Epidermal melanocyte (primary cell): ENCODE data around the gene ABCA8.
A peak's percentile ranks its signal among the peaks of the same experiment; 100 is the strongest.
"Not testable (repeated sequence)": the region's sequence is repeated elsewhere in the genome, so short reads cannot be mapped to it uniquely, and the experiment has no call there.

Experiments used
- DNase-seq: peaks from one replicate; pipeline ENCODE4 v3.0.0; 2011; ENCODE audit warnings: low spot score; ENCODE audit not compliant: insufficient read length

The ABCA8 gene

DNA sequence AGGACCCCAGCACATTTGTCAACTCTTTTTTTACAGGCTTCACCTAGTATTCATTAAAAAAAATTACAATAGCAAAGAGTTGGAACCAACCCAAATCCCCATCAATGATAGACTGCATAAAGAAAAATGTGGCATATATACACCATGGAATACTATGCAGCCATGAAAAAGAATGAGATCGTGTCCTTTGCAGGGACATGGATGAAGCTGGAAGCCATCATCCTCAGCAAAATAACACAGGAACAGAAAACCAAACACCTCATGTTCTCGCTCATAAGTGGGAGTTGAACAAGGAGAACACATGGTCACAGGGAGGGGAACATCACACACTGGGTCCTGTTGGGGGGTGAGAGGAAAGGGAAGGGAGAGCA is 11.4 kb downstream of the ABCA8 start:
- DNase-seq: not testable (repeated sequence)

DNA sequence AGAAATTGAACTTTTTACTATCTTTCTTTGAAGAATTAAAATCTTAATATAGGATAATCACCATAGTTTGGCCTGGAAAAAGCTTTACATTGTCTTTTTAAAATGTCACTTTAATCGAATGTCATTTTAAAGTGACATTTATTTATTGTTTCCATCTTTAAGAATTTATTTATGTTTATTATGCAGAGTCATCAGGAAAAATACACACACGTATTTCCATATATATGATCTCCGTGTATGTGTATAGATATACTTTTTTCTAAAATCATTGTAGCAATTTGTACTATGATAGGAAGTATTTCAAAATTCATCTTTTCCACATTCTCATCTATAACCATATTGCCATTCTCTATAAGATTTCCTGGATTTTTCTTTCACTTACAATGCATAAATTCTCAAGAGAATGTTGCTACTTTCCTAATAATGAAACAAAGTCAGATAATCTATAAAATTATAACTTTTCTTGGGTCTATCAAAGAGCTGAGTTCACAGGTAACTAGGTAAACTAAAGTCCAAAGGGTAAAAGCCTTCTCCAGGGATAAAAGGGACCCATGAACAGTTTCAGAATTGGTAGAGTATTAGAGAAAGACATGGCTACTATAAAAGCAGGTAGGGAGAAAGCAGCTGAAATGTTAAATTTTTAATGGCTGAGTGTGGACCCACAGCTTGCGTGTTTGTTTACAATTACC is 11.9 kb downstream of the ABCA8 start:
- DNase-seq: no peak

DNA sequence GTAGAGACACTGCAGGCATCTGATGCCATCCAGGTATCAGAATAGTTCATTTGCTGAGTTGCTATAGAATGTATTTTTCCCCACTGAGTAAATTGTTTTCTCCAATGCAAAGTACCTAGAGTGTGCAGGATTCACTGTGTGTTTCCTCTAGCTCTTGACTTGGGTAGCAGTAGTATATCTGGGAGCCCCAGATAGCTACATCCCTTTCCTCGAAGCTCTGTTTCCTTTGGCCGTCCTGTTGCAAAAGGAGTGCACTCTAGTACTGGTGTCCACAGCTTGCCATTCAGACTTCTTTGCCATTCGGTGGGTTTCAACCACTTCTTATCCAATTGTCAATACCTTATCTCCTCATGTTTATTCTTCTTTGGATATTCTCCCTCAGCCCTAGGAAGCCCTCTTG is 12.8 kb downstream of the ABCA8 start:
- DNase-seq: no peak

DNA sequence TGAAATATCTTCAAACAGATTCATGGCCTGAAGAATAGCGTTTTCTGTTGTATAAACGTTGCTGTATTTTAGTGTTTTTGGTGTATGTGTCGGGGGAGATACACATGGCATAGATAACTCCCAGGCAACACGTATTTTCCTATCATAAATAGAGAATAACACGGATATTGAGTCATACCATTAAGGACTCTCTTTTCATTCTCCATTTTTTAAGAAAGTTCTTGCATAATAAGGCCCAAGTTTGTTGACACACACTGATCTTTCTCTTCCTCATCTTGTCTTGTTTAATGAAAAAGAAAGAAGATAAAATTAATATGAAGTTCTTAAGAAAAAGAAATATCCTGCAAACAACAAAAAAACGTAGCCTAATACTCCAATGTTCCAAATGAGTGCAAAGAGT is 13.4 kb downstream of the ABCA8 start:
- no peak for DNase-seq

DNA sequence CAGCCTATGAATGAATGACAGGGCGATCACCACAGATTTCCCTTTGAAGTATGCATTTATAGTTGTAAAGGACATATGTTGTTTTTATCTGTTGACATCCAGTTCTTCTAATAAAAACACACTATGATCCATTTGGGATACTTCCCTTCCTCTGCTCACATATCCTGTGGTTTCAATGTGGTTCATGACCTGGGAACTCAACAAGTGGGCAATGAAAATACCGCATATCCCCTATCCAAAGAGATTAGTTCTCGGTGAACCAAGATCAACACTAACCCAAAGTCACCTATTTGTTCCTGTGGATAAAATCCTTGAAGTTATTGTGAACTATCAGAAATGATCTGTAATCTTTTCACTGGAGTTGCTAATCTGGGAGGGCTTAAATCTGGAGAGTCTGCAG is 16.0 kb downstream of the ABCA8 start:
- no peak for DNase-seq

DNA sequence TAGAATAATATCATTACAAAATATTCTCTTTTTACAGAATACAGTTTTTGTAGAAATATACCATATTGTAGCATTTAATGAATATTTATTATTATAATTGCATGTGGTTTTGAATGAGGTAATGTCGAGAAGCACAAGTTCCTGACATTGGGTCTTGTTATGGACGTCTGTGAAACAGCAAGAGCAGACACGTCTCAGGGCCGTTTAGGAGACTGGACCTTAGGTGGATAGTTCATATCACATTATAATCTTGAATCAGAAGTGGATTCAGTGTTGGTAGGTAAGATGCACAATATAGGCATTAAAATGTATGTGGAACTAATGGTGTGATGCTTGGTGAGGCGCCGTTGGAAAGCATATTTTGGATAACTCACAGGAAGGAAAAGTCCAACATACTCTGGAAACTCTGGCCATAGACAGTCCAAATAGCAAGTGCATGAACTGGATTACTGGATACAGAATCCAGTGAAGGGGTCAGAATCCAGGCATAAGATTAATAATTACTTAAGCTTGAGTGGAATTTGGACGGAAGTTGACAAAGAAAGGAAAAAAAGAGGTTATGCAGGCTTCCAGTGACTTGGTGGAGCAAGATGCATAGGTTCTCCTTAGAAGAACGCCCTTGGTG is 17.2 kb downstream of the ABCA8 start:
- DNase-seq: no peak

DNA sequence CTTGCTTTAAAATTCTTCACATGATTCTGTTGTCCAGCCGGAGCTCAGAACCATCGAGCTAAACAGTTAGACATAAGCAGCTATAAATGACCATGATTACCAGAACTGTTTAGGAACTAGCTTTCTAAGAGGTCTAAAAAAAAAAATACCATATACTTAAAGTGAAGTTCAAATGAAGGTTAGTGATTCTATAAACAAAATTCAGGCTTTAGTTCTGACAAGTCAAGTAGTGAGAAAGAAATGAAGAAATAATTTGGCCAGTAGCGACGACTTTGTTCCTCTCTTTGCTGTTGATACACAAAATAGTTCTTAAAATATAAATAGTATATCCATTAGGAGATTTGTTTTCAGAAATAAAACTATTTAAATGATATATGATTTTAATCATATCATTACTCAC is 27.7 kb downstream of the ABCA8 start:
- DNase-seq: no peak

DNA sequence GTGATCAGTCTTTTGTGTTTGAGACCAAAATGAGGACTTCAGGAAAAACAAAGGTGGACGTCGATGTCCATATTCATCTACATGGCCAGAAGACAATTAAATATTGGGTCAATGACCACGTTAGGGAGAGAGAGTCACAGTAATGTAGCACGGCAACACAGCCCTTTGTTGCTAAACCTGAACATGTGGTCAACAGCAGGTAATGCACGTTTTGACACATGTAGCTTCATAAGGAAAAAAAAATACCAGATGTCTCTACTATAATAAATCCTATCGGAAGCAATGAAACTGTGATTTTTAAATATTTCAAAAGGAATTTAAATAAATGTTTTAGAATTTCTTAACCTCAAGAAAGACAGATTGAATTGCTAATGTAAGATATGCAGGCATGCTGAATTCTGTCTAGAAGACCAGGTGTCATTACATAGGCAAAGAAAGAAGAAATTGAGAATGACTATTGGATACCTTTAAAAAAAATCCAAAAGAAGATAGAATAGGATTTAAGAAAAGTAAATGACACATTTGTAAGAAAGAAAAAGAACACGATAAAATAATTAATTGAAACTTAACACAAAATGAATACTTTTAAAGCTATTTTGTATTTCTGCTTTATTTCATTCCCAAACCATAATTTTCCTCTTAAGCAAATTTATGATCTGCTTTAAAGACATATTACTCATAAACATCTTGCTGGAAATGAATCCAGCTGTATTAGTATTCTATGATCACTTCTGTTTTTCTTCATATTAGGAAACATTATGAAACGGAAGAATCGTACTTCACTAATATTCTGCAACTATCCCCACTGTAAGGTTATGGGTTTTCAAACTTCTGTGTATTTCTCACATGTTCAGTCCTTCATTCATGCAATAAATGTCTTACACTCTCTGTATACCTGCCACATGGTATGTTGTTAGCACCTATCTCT is 30.1 kb downstream of the ABCA8 start:
- DNase-seq: no peak

DNA sequence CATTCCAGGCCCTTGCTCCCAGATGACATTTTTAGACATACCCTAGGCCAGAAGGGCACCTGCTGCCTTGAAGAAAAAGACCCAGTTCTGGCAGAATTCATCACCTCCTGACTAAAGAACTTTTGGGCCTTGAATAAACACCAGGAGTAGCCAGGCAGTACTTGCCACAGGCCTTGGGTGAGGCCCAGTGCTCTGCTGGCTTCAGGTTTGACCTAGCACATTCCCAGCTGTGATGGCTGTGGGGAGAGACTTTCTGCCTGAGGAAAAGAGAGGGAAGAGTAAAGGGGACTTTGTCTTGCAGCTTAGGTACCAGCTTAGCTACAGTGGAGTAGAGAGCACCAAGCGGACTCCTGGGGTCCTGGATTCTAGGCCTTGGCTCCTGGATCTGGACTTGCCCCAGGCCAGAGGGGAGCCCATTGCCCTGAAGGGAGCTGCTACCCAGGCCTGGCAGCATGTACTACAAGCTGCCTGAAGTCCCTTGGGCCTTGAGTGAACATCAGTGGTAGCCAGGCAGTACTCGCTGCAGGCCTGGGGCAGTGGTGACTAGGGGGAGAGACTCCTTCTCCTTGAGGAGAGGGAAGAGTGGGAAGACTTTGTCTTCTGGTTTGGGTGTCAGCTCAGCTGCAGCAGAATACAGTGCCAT is 44.3 kb downstream of the ABCA8 start:
- DNase-seq: no peak

DNA sequence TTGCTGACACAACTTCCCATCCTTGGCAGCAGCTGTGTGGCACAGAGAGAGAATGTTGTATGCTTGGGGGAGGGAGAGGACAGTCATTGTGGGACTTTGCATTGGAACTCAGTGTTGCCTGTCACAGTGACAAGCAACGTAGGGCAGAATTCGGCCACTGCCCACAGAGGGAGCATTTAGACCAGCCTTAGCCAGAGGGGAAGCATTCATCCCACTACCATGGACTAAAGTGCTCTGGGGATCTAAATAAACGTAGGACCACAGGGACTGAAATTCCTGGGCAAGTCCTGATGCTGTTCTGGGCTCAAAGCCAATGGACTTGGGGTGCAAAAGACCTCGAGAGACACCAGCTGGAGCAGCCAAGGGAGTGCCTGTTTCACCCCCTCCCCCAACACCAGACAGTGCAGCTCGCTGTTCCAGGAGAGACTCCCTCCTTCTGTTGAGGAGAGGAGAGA is 44.9 kb downstream of the ABCA8 start:
- no peak for DNase-seq

DNA sequence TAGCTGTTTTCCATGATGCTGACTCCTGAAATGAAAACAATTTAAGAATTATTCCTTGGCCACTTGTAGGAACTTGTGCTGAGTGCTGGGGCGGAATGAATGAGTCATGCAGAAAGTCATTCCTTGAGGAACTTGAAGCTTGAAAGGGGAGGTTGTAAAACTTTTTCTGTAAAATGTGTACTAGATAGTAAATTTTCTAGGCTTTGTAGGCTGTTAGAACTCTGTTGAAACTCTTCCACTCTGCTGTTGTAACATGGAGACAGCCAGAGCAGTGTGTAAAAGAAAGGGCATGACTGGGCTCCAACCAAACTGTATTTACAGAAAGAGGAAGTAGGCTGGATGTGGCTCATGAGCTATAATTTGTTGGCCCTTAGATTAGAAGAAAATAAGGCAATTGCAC is 46.1 kb downstream of the ABCA8 start:
- peak; percentile 32 for DNase-seq

DNA sequence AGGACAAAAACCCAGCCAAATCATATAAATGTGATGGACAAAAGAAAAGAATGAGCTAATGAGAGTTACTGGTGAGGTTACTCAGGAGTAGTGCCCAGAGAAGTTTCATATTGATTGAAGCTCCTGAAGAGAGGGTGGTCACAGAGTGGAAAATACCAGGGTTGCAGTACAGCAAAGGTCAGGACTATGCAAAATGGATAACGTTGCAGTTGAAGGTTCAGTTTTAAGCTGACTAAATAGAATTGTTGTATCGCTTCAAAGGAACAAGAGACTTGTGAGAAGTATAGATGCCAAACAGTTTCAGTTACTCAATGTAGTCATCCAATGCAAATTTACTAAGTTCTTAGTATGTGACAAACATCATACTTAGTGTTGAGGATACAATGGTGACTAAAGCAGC is 47.1 kb downstream of the ABCA8 start:
- no peak for DNase-seq

DNA sequence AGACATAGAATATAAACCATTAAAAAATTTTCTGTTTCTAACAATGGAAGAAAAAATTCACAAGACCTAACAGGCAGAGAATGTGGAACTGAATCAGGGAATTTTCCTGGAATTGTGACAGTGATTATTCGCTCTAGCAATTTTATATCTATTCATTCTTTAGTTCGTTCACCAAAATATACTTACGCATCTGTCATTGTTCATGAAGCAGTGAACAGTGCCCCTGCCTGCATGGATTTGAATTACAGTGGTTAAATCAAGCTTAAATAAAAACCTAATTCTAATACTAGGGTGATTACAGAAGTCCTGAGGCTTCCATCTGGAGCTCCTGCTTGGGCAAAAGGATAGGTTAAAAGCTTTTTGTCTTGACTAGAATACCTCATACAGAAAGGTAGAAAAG is 48.6 kb downstream of the ABCA8 start:
- no peak for DNase-seq

DNA sequence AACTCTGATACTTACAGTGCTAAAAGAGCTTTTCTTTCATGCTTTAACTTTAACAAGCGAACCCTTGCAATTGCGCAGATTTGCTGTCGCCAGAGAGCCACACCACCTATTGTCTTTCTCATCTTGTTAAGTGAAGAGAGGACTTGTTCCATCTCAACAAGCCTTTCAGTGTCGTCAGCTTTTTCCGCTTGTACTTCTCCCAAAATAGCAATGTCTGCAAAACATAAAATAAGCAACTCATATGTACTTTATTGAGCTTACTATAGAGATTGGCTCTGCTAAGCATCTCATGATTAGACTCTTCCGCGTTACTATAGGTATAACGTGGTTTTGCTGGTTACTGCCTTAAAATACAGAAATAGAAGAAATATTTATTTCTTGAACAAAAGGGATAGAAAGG is 51.9 kb downstream of the ABCA8 start:
- DNase-seq: no peak

DNA sequence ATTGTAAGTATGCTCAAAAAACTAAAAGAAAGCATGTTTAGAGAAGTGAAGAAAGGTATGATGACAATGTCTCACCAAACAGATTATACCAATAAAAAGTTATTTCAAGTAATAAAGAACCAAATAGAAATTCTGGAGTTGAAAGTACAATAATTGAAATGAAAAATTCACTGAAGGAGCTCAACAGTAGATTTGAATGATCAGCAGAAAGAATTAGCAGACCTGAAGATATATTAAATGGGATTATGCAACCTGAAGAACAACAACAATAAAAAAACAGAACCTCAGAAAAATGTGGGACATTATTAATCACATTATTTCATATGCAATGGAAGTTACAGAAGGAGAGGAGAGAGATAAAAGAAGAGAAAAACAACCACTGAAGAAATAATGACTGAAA is 57.6 kb downstream of the ABCA8 start:
- DNase-seq: no peak

DNA sequence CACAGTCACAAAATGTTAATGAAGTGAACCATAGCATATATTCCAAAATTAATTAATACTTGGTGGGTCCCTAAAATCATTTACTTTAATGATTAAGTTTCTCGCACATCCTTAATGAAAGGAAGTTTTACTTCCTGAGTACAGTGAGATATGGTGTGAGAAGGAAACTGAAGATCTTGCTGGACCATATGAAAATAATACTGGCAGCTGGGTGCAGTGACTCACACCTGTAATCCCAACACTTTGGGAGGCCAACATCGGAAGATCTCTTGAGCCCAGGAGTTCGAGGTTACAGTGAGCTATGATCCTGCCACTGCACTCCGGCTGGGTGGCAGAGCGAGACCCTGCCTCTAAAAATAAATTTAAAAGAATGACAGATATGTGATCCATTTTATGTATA is 62.5 kb downstream of the ABCA8 start:
- DNase-seq: no peak

DNA sequence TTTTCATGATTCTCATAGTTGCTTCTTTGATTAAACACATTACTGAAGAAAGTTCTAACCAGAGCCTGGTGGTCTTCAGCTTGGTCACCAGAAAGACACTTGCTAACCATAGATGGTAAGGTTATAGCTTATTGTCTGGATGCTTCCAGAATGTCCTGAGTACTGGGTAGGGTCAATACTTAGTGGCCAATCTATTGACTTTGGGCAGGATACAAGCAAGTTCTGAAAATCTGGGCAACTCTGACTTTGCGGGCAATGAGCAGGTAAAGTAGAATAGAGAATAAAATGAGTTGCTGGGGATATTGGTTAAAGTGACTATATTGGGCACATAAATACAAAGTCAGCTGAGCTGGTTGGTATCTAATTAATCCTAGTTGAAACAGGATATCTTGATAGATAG is 63.0 kb downstream of the ABCA8 start:
- DNase-seq: no peak

DNA sequence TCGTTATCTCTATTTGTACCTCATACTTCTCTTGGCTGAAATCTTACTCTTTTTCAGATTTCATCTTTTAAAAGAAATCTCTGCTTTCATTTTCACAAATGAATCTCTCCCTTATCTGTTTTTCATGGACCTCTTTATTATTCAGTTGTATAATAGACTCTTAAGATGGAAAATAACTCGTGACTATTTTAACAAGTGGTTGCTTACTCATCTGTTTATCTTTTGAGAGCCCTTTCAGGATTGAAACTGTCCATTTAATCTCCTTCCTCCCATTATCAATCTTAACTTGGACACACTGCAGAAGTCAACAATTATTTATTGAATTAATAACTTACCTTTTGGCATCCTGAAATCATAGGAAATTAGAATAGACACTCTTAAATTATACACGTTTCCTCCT is 68.8 kb downstream of the ABCA8 start:
- DNase-seq: no peak

DNA sequence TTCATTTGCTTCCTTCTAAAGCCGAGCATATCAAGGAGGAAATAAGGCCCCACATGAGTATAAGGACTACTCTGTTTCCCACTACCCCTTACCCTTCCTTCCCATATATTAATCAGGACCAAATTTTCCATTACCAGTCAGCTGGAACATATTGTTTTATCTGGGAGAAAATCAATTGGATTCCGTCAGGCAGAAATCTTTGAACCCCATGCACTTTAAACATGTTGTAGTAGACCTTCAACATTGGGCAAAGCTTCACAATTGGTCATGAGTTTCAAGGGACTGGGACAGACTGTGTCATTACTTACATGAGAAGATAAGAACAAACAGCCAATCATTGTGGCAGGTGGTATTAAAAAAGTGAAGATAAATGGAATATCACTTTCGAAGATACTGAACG is 70.3 kb downstream of the ABCA8 start:
- no peak for DNase-seq

DNA sequence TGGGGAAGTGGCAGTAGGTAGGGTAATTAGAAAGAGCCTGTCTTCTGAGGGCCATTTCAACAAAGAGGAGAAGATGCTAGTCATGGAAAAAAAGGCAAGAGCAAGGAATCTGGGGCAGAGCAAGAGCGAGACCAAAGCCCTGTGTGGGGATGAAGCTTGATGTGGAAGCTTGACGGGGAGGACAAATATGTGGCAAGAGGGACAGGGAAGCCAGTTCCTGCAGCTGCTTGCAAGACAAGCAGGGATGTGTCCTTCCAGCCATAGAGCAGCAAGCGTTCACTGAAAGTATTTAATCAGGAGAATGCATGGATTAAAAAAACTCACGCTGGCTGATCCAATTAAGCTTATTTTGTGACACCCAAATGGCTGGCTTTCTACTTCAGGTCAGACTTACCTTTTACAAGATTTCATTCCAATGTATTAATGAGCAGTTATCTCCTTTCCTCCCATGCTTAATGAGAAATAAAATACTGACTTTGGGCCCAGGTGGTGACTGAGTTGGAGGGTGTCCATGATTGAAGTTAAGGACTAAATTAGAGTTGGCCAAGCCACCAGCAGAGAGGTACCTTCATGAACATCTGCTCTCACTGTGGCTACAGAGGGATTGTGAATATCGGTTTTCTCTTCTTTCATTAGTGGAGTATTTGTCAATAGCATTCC is 76.8 kb downstream of the ABCA8 start:
- DNase-seq: no peak

DNA sequence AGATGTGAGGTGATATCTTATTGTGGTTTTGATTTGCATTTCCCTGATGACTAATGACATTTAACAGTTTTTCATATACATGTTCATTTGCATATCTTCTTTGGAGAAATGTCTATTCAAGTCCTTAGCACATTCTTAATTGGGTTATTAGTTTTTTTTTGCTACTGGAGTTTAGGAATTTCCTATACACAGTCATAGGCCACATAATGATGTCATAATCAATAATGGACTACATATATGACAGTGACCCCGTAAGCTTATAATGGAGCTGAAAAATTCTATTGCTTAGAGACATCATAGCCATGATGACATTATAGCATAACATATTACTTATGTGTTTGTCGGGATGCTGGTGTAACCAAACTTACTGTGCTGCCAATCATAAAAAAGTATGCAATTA is 83.7 kb downstream of the ABCA8 start:
- DNase-seq: no peak
